Transverse colon (tissue), 4 donors: ENCODE measurements around the gene GP1BB. TPM values are rescaled to one million over a fixed set of nuclear protein-coding genes. Genes with fewer than 3 reads are reported as not detected.

Experiments used
- DNase-seq: peaks from one replicate; pipeline ENCODE4 v3.0.0-alpha.2; 2019
- H3K27ac ChIP-seq, 4 donors: fragments of 200-600 bp; sonication (generic); 2 replicates each; pipeline ENCODE4 v1.5.1; 2016 to 2018; ENCODE audit warnings: inconsistent platforms in 4 of 4
- H3K27me3 ChIP-seq: fragments of 200-600 bp; sonication (generic); 2 replicates; pipeline ENCODE4 v1.5.1; 2017; ENCODE audit warnings: inconsistent platforms
- H3K36me3 ChIP-seq, 4 donors: fragments of 200-600 bp; sonication (generic); 2 replicates each; pipeline ENCODE4 v1.5.1; 2017 to 2019; ENCODE audit warnings: inconsistent platforms in 4 of 4
- H3K4me1 ChIP-seq, 4 donors: fragments of 200-600 bp; sonication (generic); 2 replicates each; pipeline ENCODE4 v1.5.1; 2017 to 2020; ENCODE audit warnings: inconsistent platforms in 4 of 4
- H3K4me3 ChIP-seq, 4 donors: fragments of 200-600 bp; sonication (generic); 1 replicate in 1 of 4; 2 replicates in 3 of 4; pipeline versions ENCODE4 v1.5.1 to v1.6.1; 2017 to 2019; ENCODE audit warnings: inconsistent platforms in 4 of 4
- H3K9me3 ChIP-seq, 2 donors: fragments of 200-600 bp; sonication (generic); 2 replicates each; pipeline ENCODE4 v1.5.1; 2017 to 2019; ENCODE audit warnings: inconsistent platforms in 2 of 2
- CTCF ChIP-seq, 5 experiments: fragments of 200-600 bp in 3 of 5; fragments of 450-650 bp in 2 of 5; sonication (generic) in 3 of 5; IDR thresholded peaks; 1 replicate in 2 of 5; 2 replicates in 3 of 5; pipeline ENCODE4 v1.5.1; 2016 to 2017; ENCODE audit warnings: antibody characterized with exemption in 5 of 5, inconsistent platforms in 3 of 5, mild to moderate bottlenecking in 2 of 5, moderate library complexity in 1 of 5
- EP300 ChIP-seq: sonication (generic); formaldehyde crosslinking; IDR thresholded peaks from one replicate; pipeline ENCODE4 v1.6.1; 2017; ENCODE audit warnings: antibody characterized with exemption, low read depth
- POLR2A ChIP-seq: fragments of 450-650 bp; IDR thresholded peaks from one replicate; pipeline ENCODE4 v1.6.1; 2016; ENCODE audit warnings: antibody characterized with exemption, mild to moderate bottlenecking, moderate library complexity
- POLR2AphosphoS5 ChIP-seq, 3 donors: sonication (generic); formaldehyde crosslinking; IDR thresholded peaks; one replicate each; pipeline ENCODE4 v1.6.1; 2016; ENCODE audit warnings: antibody characterized with exemption in 3 of 3
- WGBS, 2 donors: methylation state at CpG; one replicate each; pipeline ENCODE4 v1.1.5; 2018; ENCODE audit warnings: low coverage in 1 of 2; 5-methylcytosine and 5-hydroxymethylcytosine counted together
- in situ Hi-C, 4 donors: fragments of 200-750 bp; cut with MboI; loops; one replicate each; pipeline versions ENCODE4 v1.15.0 to v1.15.1; 2017; ENCODE audit warnings: low sequenced_read_pairs in 3 of 4, low pct_ligation_motif_present in 1 of 4, low pct_unique_long_range_greater_than_20kb in 1 of 4
- intact Hi-C: fragments of 100-400 bp; cut with DNase I; formaldehyde crosslinking; loops from one replicate; pipeline ENCODE4 v1.15.1; 2023; ENCODE audit warnings: low total_unique reads
- total RNA-seq, 4 donors: library from RNA; depleted of rRNA; stranded (reverse); fragments of >200 nt; gene quantifications; one replicate each; pipeline ENCODE4 v1.1.0, GENCODE V29; 2016

GP1BB gene
- total RNA-seq, 4 donors from 2014 or later = 0.41 to 10.3 (median 1.8) TPM

- H3K27ac ChIP-seq = no peak overlapping the region
- no peak for TF ChIP-seq CTCF (IDR thresholded peaks at IDR 0.05)
- TF ChIP-seq POLR2A = no peak
- no peak for TF ChIP-seq POLR2AphosphoS5 (IDR thresholded peaks at IDR 0.05)
- TF ChIP-seq EP300 = no peak
- DNase-seq = no peak
- H3K9me3 ChIP-seq = no peaks in the 10 kb centered on the region
- peaks cover 42% of the 10 kb centered on the region for H3K27me3 ChIP-seq
- WGBS, 2 donors = 69 to 85% methylated on average over 3 to 16 of the region's 16 CpGs
- H3K4me3 ChIP-seq = no peak overlapping the region
- H3K36me3 ChIP-seq = no peaks in the 10 kb centered on the region
- no peaks in the 10 kb centered on the region for H3K4me1 ChIP-seq
- in situ Hi-C loops (no loop called here), intact Hi-C loops (no loop called here)
Observed at GRCh38 chr22:19680287-19680881, 43.0 kb upstream of the GP1BB start.

- intact Hi-C loops (no loop called here), in situ Hi-C loops (no loop called here)
- Histone ChIP-seq H3K36me3 (no peaks in the 10 kb centered on the region), H3K27ac (no peak overlapping the region), H3K4me1 (no peaks in the 10 kb centered on the region), H3K4me3 (no peak overlapping the region), H3K9me3 (no peaks in the 10 kb centered on the region), H3K27me3 (peaks cover 36% of the 10 kb centered on the region)
- DNase-seq = no peak
- 78 to 80% methylated on average over 7 to 11 of the region's 11 CpGs for WGBS, 2 donors
- TF ChIP-seq POLR2A = no peak
- no peak for TF ChIP-seq CTCF (IDR thresholded peaks at IDR 0.05)
Observed at GRCh38 chr22:19680911-19681862, 42.2 kb upstream of the GP1BB start.

- Histone ChIP-seq H3K4me1 (no peaks in the 10 kb centered on the region), H3K27me3 (peaks cover 39% of the 10 kb centered on the region), H3K9me3 (no peaks in the 10 kb centered on the region), H3K27ac (no peak overlapping the region), H3K36me3 (no peaks in the 10 kb centered on the region), H3K4me3 (no peak overlapping the region)
- no peak for TF ChIP-seq POLR2AphosphoS5 (IDR thresholded peaks at IDR 0.05)
- TF ChIP-seq EP300 = no peak
- no peak for TF ChIP-seq POLR2A
- TF ChIP-seq CTCF (IDR thresholded peaks at IDR 0.05) = no peak
- DNase-seq = no peak
- in situ Hi-C loops = no loop called here
- intact Hi-C loops = no loop called here
- WGBS, 2 donors = 76 to 87% methylated on average over 6 of the region's 6 CpGs
Observed at GRCh38 chr22:19681863-19682245, 41.5 kb upstream of the GP1BB start.

- TF ChIP-seq EP300 (no peak), POLR2A (no peak), CTCF (IDR thresholded peaks at IDR 0.05) (no peak), POLR2AphosphoS5 (IDR thresholded peaks at IDR 0.05) (no peak)
- no peak overlapping the region for H3K4me3 ChIP-seq
- H3K27ac ChIP-seq = no peak overlapping the region
- DNase-seq = no peak
- no peaks in the 10 kb centered on the region for H3K9me3 ChIP-seq
- 77 to 87% methylated on average over 6 to 7 of the region's 7 CpGs for WGBS, 2 donors
- intact Hi-C loops = no loop called here
- in situ Hi-C loops = no loop called here
- peaks cover 0 to 4% (median 0%) of the 10 kb centered on the region in 4 donors for H3K4me1 ChIP-seq
- peaks cover 51% of the 10 kb centered on the region for H3K27me3 ChIP-seq
- no peaks in the 10 kb centered on the region for H3K36me3 ChIP-seq
Observed at GRCh38 chr22:19686946-19687345, 36.4 kb upstream of the GP1BB start.
